GM12878 (cell line): Measurements from ENCODE around the gene CCNY. TPM values are rescaled to one million over a fixed set of nuclear protein-coding genes. Genes with fewer than 3 reads are reported as not detected.

ENCODE experiments used
- ATAC-seq: fragments of 200-7000 bp; cut with Tn5 transposase; 3 replicates; pipeline ENCODE4 v1.9.1; 2020; ENCODE audit warnings: mild to moderate bottlenecking, moderate library complexity
- BruUV-seq: library from RNA; stranded (reverse); fragments of 400-500 nt; replicated peaks from 2 replicates; lab custom pipeline; 2021; lab: Mats Ljungman, UMichigan
- CTCF ChIA-PET: fragments of 300-600 bp; sonication (Branson Sonifier 250); formaldehyde crosslinking; extraction: SDS; loops from one replicate; lab custom pipeline; 2021; ENCODE audit warnings: inconsistent platforms; lab: Yijun Ruan, JAX
- POLR2A ChIA-PET: fragments of 350-600 bp; formaldehyde crosslinking; extraction: SDS; loops from one replicate; lab custom pipeline; 2021; ENCODE audit warnings: inconsistent platforms; lab: Charles Lee
- RAD21 ChIA-PET: fragments of 300-600 bp; sonication (Branson Sonifier 250); formaldehyde crosslinking; loops from one replicate; lab custom pipeline; 2023; ENCODE audit warnings: antibody characterized with exemption; ENCODE audit not compliant: unreplicated experiment; lab: Charles Lee
- SMC1A ChIA-PET: fragments of 300-600 bp; sonication (Branson Sonifier 250); formaldehyde crosslinking; loops from one replicate; lab custom pipeline; 2023; ENCODE audit not compliant: unreplicated experiment, uncharacterized antibody; lab: Charles Lee
- DNase-seq: peaks from one replicate; pipeline ENCODE4 v3.0.0-alpha.2; 2011; ENCODE audit warnings: low read depth, low spot score
- FAIRE-seq: peaks from 3 replicates; lab custom pipeline; 2011; peaks lifted over from hg19 to GRCh38; lab: Jason Lieb, UNC
- H2AFZ ChIP-seq: 2 replicates; pipeline ENCODE4 v1.6.0; 2011; ENCODE audit warnings: low read depth, low read length, control low read depth; ENCODE audit not compliant: control insufficient read depth
- H3K27ac ChIP-seq: 2 replicates; pipeline ENCODE4 v1.5.1; 2011; ENCODE audit warnings: control low read depth; ENCODE audit not compliant: control insufficient read depth, insufficient read depth
- H3K27me3 ChIP-seq, 2 experiments: replicated peaks in 1 of 2; 2 replicates each; pipeline versions ENCODE4 v1.6.0 to v1.6.1; 2011; ENCODE audit warnings: low read length in 1 of 2; ENCODE audit not compliant: control insufficient read depth in 2 of 2, insufficient read depth in 2 of 2
- H3K36me3 ChIP-seq, 2 experiments: 2 replicates each; pipeline ENCODE4 v1.5.1; 2011; ENCODE audit warnings: low read length in 1 of 2; ENCODE audit not compliant: control insufficient read depth in 2 of 2, insufficient read depth in 2 of 2
- H3K4me1 ChIP-seq: 2 replicates; pipeline ENCODE4 v1.6.1; 2011; ENCODE audit warnings: mild to moderate bottlenecking, low read length, moderate library complexity, mixed read lengths; ENCODE audit not compliant: control insufficient read depth, insufficient read depth
- H3K4me2 ChIP-seq: 2 replicates; pipeline ENCODE4 v1.6.0; 2011; ENCODE audit warnings: control low read depth; ENCODE audit not compliant: control insufficient read depth, insufficient read depth
- H3K4me3 ChIP-seq: fragments of 200-600 bp; sonication (generic); 2 replicates; pipeline ENCODE4 v1.5.1; 2016
- H3K79me2 ChIP-seq: 2 replicates; pipeline ENCODE4 v1.6.0; 2011; ENCODE audit warnings: low read length; ENCODE audit not compliant: control insufficient read depth, insufficient read depth
- H3K9ac ChIP-seq: 2 replicates; pipeline ENCODE4 v1.8.0; 2011; ENCODE audit warnings: low read length, control low read depth, mixed read lengths; ENCODE audit not compliant: control insufficient read depth, insufficient read depth
- H3K9me3 ChIP-seq: replicated peaks from 3 replicates; pipeline ENCODE4 v1.5.1; 2011; ENCODE audit warnings: mild to moderate bottlenecking, low read length; ENCODE audit not compliant: control insufficient read depth, insufficient read depth
- H4K20me1 ChIP-seq: 2 replicates; pipeline ENCODE4 v1.6.0; 2011; ENCODE audit not compliant: control insufficient read depth, insufficient read depth
- EGR1 ChIP-seq, 2 experiments: IDR thresholded peaks; 1 replicate in 1 of 2; 2 replicates in 1 of 2; pipeline ENCODE4 v1.6.1; 2011 to 2012; ENCODE audit warnings: low read depth in 2 of 2, low read length in 2 of 2, borderline replicate concordance in 1 of 2, mild to moderate bottlenecking in 1 of 2, moderate library complexity in 1 of 2
- FOXK2 ChIP-seq: fragments of 450-650 bp; IDR thresholded peaks from 2 replicates; pipeline ENCODE4 v1.6.1; 2017; ENCODE audit warnings: mild to moderate bottlenecking, moderate library complexity
- NRF1 ChIP-seq: conservative IDR thresholded peaks from 2 replicates; pipeline ENCODE4 v1.6.1; 2011; ENCODE audit warnings: mild to moderate bottlenecking, low read depth, low read length, improper control_type of control experiment
- WGBS: methylation state at CpG from one replicate; pipeline ENCODE4 v1.1.6; 2016; ENCODE audit warnings: low lambda C conversion rate; ENCODE audit not compliant: insufficient replicate concordance, insufficient coverage; ENCODE audit errors: missing lambda C conversion rate; 5-methylcytosine and 5-hydroxymethylcytosine counted together
- in situ Hi-C: fragments of 300-500 bp; cut with MboI; formaldehyde crosslinking; loops from 9 replicates; pipeline ENCODE4 v1.14.3; 2018; ENCODE audit warnings: mixed read lengths
- intact Hi-C: fragments of 100-400 bp; cut with micrococcal nuclease; formaldehyde crosslinking; loops from one replicate; pipeline ENCODE4 v1.14.2; 2022; ENCODE audit not compliant: unreplicated experiment
- polyA plus RNA-seq, 11 experiments: library from polyadenylated mRNA; depleted of rRNA in 4 of 11; unstranded in 6 of 11; stranded (reverse) in 5 of 11; fragments of >200 nt; fragmentation: Nextera tagmentation in 4 of 11; fragmentation: Illumina TruSeq in 1 of 11; extraction: Ambion mirVana in 4 of 11; extraction: Trizol in 1 of 11; gene quantifications; 1 replicate in 1 of 11; 2 replicates in 10 of 11; pipeline versions ENCODE4 v1.2.1 to v1.2.3, GENCODE V29; 2011 to 2016; ENCODE audit warnings: inconsistent platforms in 2 of 11, missing spikeins in 2 of 11, low read depth in 1 of 11
- total RNA-seq, 4 experiments: library from RNA; depleted of rRNA in 3 of 4; stranded (reverse); fragments of >200 nt in 3 of 4; fragmentation: Illumina TruSeq in 1 of 4; extraction: Trizol in 1 of 4; gene quantifications; 2 replicates each; pipeline versions ENCODE4 v1.2.1 to v1.2.3, GENCODE V29; 2013 to 2021

The CCNY gene
- total and polyA plus RNA-seq, 10 of the 15 experiments (the other 5 are each of a cell fraction or from before 2014, with no cell fraction given) = 3.6 to 50.0 (median 26.1) TPM

- 93% methylated on average over 10 of the region's 10 CpGs for WGBS
- H3K9me3 ChIP-seq = no peaks in the 10 kb centered on the region
- H3K4me2 ChIP-seq = no peak overlapping the region
- peaks cover 3 to 5% of the 10 kb centered on the region in 2 experiments; a peak in 3 of 4 replicates for H3K36me3 ChIP-seq
- H3K4me3 ChIP-seq = no peak overlapping the region
- no peak for FAIRE-seq
- TF ChIP-seq NRF1 (no peak), FOXK2 (no peak)
- TF ChIP-seq, all 136 proteins: peak for 0
- no peaks in the 10 kb centered on the region for H3K79me2 ChIP-seq
- DNase-seq (no peak), ATAC-seq (no peak)
- no peak overlapping the region for H3K27ac ChIP-seq
- H3K9ac ChIP-seq = no peak overlapping the region
- no peaks in the 10 kb centered on the region for H4K20me1 ChIP-seq
- ChIA-PET SMC1A (no interaction called here), CTCF (interaction anchor here (1.3 to 2.2 kb wide), 2 partner anchors 18 to 305 kb away, joined by 6 to 8 read pairs; no protein-coding TSS in a partner anchor), RAD21 (no interaction called here), POLR2A (no interaction called here)
- H3K27me3 ChIP-seq = no peaks in the 10 kb centered on the region
- intact Hi-C loops = no loop called here
- H3K4me1 ChIP-seq = no peaks in the 10 kb centered on the region
- H2AFZ ChIP-seq = no peak overlapping the region
- BruUV-seq = no TSS peak
- in situ Hi-C loops = no loop called here
Measured at GRCh38 chr10:35545079-35545657, 208.9 kb downstream of the CCNY start.

GRCh38 chr10:35545878-35546590 lies 209.7 kb downstream of the CCNY start:
- no peak for ATAC-seq
- DNase-seq = no peak
- no peak overlapping the region for H2AFZ ChIP-seq
- in situ Hi-C loops (no loop called here), intact Hi-C loops (no loop called here)
- no peak overlapping the region for H3K4me2 ChIP-seq
- no peaks in the 10 kb centered on the region for H3K9me3 ChIP-seq
- no TSS peak for BruUV-seq
- POLR2A ChIA-PET = interaction anchor here (0.7 kb wide), 1 partner anchor 939 kb away, joined by 3 read pairs; no protein-coding TSS in a partner anchor
- H3K4me1 ChIP-seq = no peaks in the 10 kb centered on the region
- no peak for TF ChIP-seq EGR1 (IDR thresholded peaks at IDR 0.05; ENCODE audit: borderline replicate concordance in 1 of 2, low read depth in 2 of 2, low read length in 2 of 2)
- FAIRE-seq = no peak
- no peaks in the 10 kb centered on the region for H4K20me1 ChIP-seq
- no peak overlapping the region for H3K9ac ChIP-seq
- H3K36me3 ChIP-seq = peaks cover 3 to 5% of the 10 kb centered on the region in 2 experiments; a peak in 3 of 4 replicates
- SMC1A ChIA-PET = interaction anchor here (1.1 to 1.8 kb wide), 5 partner anchors 9 to 128 kb away, joined by 3 to 5 read pairs (median 4); no protein-coding TSS in a partner anchor
- no peak overlapping the region for H3K27ac ChIP-seq
- no peak overlapping the region for H3K4me3 ChIP-seq
- H3K79me2 ChIP-seq = no peaks in the 10 kb centered on the region
- WGBS = 80% methylated on average over 6 of the region's 6 CpGs
- CTCF ChIA-PET = interaction anchor here (0.9 to 2.2 kb wide), 3 partner anchors 10 to 306 kb away, joined by 3 to 8 read pairs (median 6); no protein-coding TSS in a partner anchor
- no peaks in the 10 kb centered on the region for H3K27me3 ChIP-seq
- RAD21 ChIA-PET = no interaction called here
